Gastrocnemius medialis (tissue), 4 donors: ENCODE results near the gene RETREG1. TPM values are rescaled to one million over a fixed set of nuclear protein-coding genes. Genes with fewer than 3 reads are reported as not detected.

Source experiments
- ATAC-seq, 2 donors: fragments of 150-250 bp; one replicate each; pipeline ENCODE4 v1.9.1; 2016
- DNase-seq, 2 donors: peaks; one replicate each; pipeline ENCODE4 v3.0.0-alpha.2; 2019
- H3K27ac ChIP-seq, 4 donors: fragments of 200-600 bp; sonication (generic); 1 replicate in 1 of 4; 2 replicates in 3 of 4; pipeline ENCODE4 v1.5.1; 2016 to 2018; ENCODE audit warnings: mild to moderate bottlenecking in 2 of 4, moderate library complexity in 1 of 4
- H3K27me3 ChIP-seq, 3 donors: fragments of 200-600 bp; sonication (generic) in 2 of 3; 1 replicate in 1 of 3; 2 replicates in 2 of 3; pipeline versions ENCODE4 v1.5.1 to v1.6.0; 2016 to 2019; ENCODE audit warnings: mild to moderate bottlenecking in 1 of 3, moderate library complexity in 1 of 3
- H3K36me3 ChIP-seq, 2 donors: fragments of 200-600 bp; sonication (generic) in 1 of 2; one replicate each; pipeline ENCODE4 v1.5.1; 2017 to 2018
- H3K4me1 ChIP-seq, 2 donors: fragments of 200-600 bp; sonication (generic) in 1 of 2; one replicate each; pipeline ENCODE4 v1.5.1; 2016 to 2017; ENCODE audit warnings: mild to moderate bottlenecking in 2 of 2
- H3K4me3 ChIP-seq, 4 donors: fragments of 200-600 bp; sonication (generic) in 3 of 4; 1 replicate in 1 of 4; 2 replicates in 3 of 4; pipeline ENCODE4 v1.5.1; 2016 to 2019; ENCODE audit warnings: mild to moderate bottlenecking in 2 of 4
- H3K9me3 ChIP-seq, 3 donors: fragments of 200-600 bp; sonication (generic) in 2 of 3; 1 replicate in 1 of 3; 2 replicates in 2 of 3; pipeline ENCODE4 v1.5.1; 2016 to 2019
- CTCF ChIP-seq, 5 experiments: fragments of 450-650 bp in 3 of 5; fragments of 200-600 bp in 2 of 5; sonication (generic) in 2 of 5; IDR thresholded peaks in 4 of 5; conservative IDR thresholded peaks in 1 of 5; 1 replicate in 4 of 5; 2 replicates in 1 of 5; pipeline ENCODE4 v1.5.1; 2016 to 2019; ENCODE audit warnings: antibody characterized with exemption in 5 of 5, mild to moderate bottlenecking in 3 of 5, moderate library complexity in 3 of 5
- POLR2A ChIP-seq, 2 donors: fragments of 450-650 bp; IDR thresholded peaks; one replicate each; pipeline ENCODE4 v1.6.1; 2017; ENCODE audit warnings: antibody characterized with exemption in 2 of 2, mild to moderate bottlenecking in 2 of 2, moderate library complexity in 2 of 2
- in situ Hi-C, 4 donors: fragments of 200-750 bp; cut with MboI; loops; one replicate each; pipeline versions ENCODE4 v1.15.0 to v1.8.0; 2017; ENCODE audit warnings: low sequenced_read_pairs in 4 of 4
- intact Hi-C: fragments of 100-400 bp; cut with DNase I; formaldehyde crosslinking; loops from one replicate; pipeline ENCODE4 v1.15.1; 2023; ENCODE audit warnings: low total_unique reads
- total RNA-seq, 4 donors: library from RNA; depleted of rRNA; stranded (reverse); fragments of >200 nt; gene quantifications; one replicate each; pipeline versions ENCODE4 v1.1.0 to v1.2.3, GENCODE V29; 2016

The RETREG1 gene
- total RNA-seq, 4 donors from 2014 or later: 94.2 to 380 (median 305) TPM

- TF ChIP-seq POLR2A (IDR thresholded peaks at IDR 0.05) (no peak), CTCF (IDR thresholded peaks at IDR 0.05 in 4 of 5, conservative IDR thresholded peaks at IDR 0.05 in 1 of 5) (no peak)
- Histone ChIP-seq H3K36me3 (peaks cover 0 to 8% of the 10 kb centered on the region in 2 donors), H3K4me3 (peak overlapping the region; percentile 51 to 83 (median 68)), H3K27me3 (no peaks in the 10 kb centered on the region), H3K9me3 (no peaks in the 10 kb centered on the region), H3K4me1 (peaks cover 39 to 50% of the 10 kb centered on the region in 2 donors), H3K27ac (peak overlapping the region; percentile 90 to 99 (median 96))
- intact Hi-C loops (no loop called here), in situ Hi-C loops (loop anchor here in 1 of 4 donors (5.0 kb wide), 1 partner anchor 33 kb away; no protein-coding TSS in a partner anchor)
- no peak for ATAC-seq
- no peak for DNase-seq
Observed at GRCh38 chr5:16504571-16504970, 112.2 kb downstream of the RETREG1 start.

- ATAC-seq: no peak
- H3K27ac ChIP-seq: peak overlapping the region; percentile 90 to 99 (median 96)
- in situ Hi-C loops (loop anchor here in 1 of 4 donors (5.0 kb wide), 1 partner anchor 34 kb away; no protein-coding TSS in a partner anchor), intact Hi-C loops (no loop called here)
- TF ChIP-seq POLR2A (IDR thresholded peaks at IDR 0.05) (no peak), CTCF (IDR thresholded peaks at IDR 0.05 in 4 of 5, conservative IDR thresholded peaks at IDR 0.05 in 1 of 5) (no peak)
- H3K9me3 ChIP-seq: no peaks in the 10 kb centered on the region
- H3K27me3 ChIP-seq: no peaks in the 10 kb centered on the region
- peak overlapping the region in 3 of 4 donors; percentile 3 to 83 (median 10) for H3K4me3 ChIP-seq
- H3K4me1 ChIP-seq: peaks cover 44 to 62% of the 10 kb centered on the region in 2 donors
- peaks cover 0 to 8% of the 10 kb centered on the region in 2 donors for H3K36me3 ChIP-seq
- no peak for DNase-seq
Observed at GRCh38 chr5:16502866-16503265, 113.9 kb downstream of the RETREG1 start.

- DNase-seq: peak in 1 of 2 donors; percentile 55
- Histone ChIP-seq H3K4me1 (peaks cover 55 to 84% of the 10 kb centered on the region in 2 donors), H3K27me3 (no peaks in the 10 kb centered on the region), H3K27ac (peak overlapping the region; percentile 90 to 99 (median 96)), H3K36me3 (peaks cover 0 to 8% of the 10 kb centered on the region in 2 donors), H3K4me3 (peak overlapping the region in 2 of 4 donors; percentile 8 to 83), H3K9me3 (no peaks in the 10 kb centered on the region)
- TF ChIP-seq POLR2A (IDR thresholded peaks at IDR 0.05): peak in 1 of 2 donors; percentile 20
- no peak for TF ChIP-seq CTCF (IDR thresholded peaks at IDR 0.05 in 4 of 5, conservative IDR thresholded peaks at IDR 0.05 in 1 of 5)
- intact Hi-C loops (no loop called here), in situ Hi-C loops (loop anchor here in 1 of 4 donors (5.0 kb wide), 1 partner anchor 37 kb away; no protein-coding TSS in a partner anchor)
- ATAC-seq: peak; percentile 5 to 13
Observed at GRCh38 chr5:16500024-16500423, 116.8 kb downstream of the RETREG1 start.

- Histone ChIP-seq H3K9me3 (no peaks in the 10 kb centered on the region), H3K27ac (peak overlapping the region; percentile 90 to 99 (median 96)), H3K36me3 (no peaks in the 10 kb centered on the region), H3K4me3 (peak overlapping the region in 3 of 4 donors; percentile 21 to 45 (median 26)), H3K27me3 (no peaks in the 10 kb centered on the region), H3K4me1 (peaks cover 68 to 85% of the 10 kb centered on the region in 2 donors)
- intact Hi-C loops: no loop called here
- DNase-seq: peak in 1 of 2 donors; percentile 60
- peak; percentile 50 to 62 for ATAC-seq
- in situ Hi-C loops: loop anchor here in 1 of 4 donors (25.0 kb wide), 1 partner anchor 290 kb away; no protein-coding TSS in a partner anchor
- TF ChIP-seq CTCF (IDR thresholded peaks at IDR 0.05 in 4 of 5, conservative IDR thresholded peaks at IDR 0.05 in 1 of 5) (no peak), POLR2A (IDR thresholded peaks at IDR 0.05) (peak; percentile 6 to 9)
Observed at GRCh38 chr5:16497546-16497945, 119.3 kb downstream of the RETREG1 start.
